Mesendoderm (in vitro differentiated cells): ENCODE results near the gene SMIM5. TPM values are rescaled to one million over a fixed set of nuclear protein-coding genes. Genes with fewer than 3 reads are reported as not detected.

Experiments
- DNase-seq: peaks from one replicate; pipeline ENCODE4 v3.0.0; 2013
- H2AK5ac ChIP-seq: 2 replicates; pipeline ENCODE4 v1.6.1; 2013; ENCODE audit warnings: low read length, inconsistent platforms
- H2BK120ac ChIP-seq: 2 replicates; pipeline ENCODE4 v1.6.1; 2013; ENCODE audit warnings: low read depth, mild to moderate bottlenecking, low read length, moderate library complexity, mixed read lengths
- H2BK15ac ChIP-seq: replicated peaks from 2 replicates; pipeline ENCODE4 v1.6.1; 2013; ENCODE audit warnings: low read depth, mild to moderate bottlenecking, moderate library complexity
- H2BK5ac ChIP-seq: 2 replicates; pipeline ENCODE4 v1.6.1; 2013; ENCODE audit warnings: low read length, inconsistent platforms
- H3K18ac ChIP-seq: 2 replicates; pipeline ENCODE4 v1.6.1; 2013; ENCODE audit warnings: mild to moderate bottlenecking, low read length, mixed read lengths
- H3K23ac ChIP-seq: one replicate; pipeline ENCODE4 v1.6.1; 2013; ENCODE audit warnings: low read length
- H3K27ac ChIP-seq: 2 replicates; pipeline ENCODE4 v1.5.1; 2013; ENCODE audit warnings: low read depth, mild to moderate bottlenecking, inconsistent platforms, low read length, moderate library complexity
- H3K27me3 ChIP-seq: 2 replicates; pipeline ENCODE4 v1.6.1; 2013; ENCODE audit warnings: low read length, control low read depth, mild to moderate bottlenecking, inconsistent platforms; ENCODE audit not compliant: insufficient read depth, poor library complexity
- H3K36me3 ChIP-seq: 2 replicates; pipeline ENCODE4 v1.6.1; 2013; ENCODE audit warnings: low read length, inconsistent platforms; ENCODE audit not compliant: control insufficient read depth, insufficient read depth
- H3K4ac ChIP-seq: one replicate; pipeline ENCODE4 v1.6.1; 2013; ENCODE audit warnings: low read depth, mild to moderate bottlenecking, low read length, moderate library complexity
- H3K4me1 ChIP-seq: 2 replicates; pipeline ENCODE4 v1.6.1; 2013; ENCODE audit warnings: low read depth, low read length, inconsistent platforms; ENCODE audit not compliant: control insufficient read depth
- H3K4me2 ChIP-seq: 2 replicates; pipeline ENCODE4 v1.6.1; 2013; ENCODE audit warnings: low read length
- H3K4me3 ChIP-seq: 2 replicates; pipeline ENCODE4 v1.5.1; 2013; ENCODE audit warnings: mild to moderate bottlenecking, low read length
- H3K56ac ChIP-seq: one replicate; pipeline ENCODE4 v1.6.1; 2013; ENCODE audit warnings: low read length
- H3K79me1 ChIP-seq: 2 replicates; pipeline ENCODE4 v1.6.1; 2013; ENCODE audit warnings: low read length, inconsistent platforms
- H3K79me2 ChIP-seq: 2 replicates; pipeline ENCODE4 v1.6.1; 2013; ENCODE audit warnings: mild to moderate bottlenecking, low read length; ENCODE audit not compliant: control insufficient read depth, insufficient read depth
- H3K9ac ChIP-seq: 2 replicates; pipeline ENCODE4 v1.6.1; 2013; ENCODE audit warnings: low read length, inconsistent platforms
- H4K5ac ChIP-seq: one replicate; pipeline ENCODE4 v1.6.1; 2013; ENCODE audit warnings: low read length
- H4K8ac ChIP-seq: one replicate; pipeline ENCODE4 v1.6.1; 2013; ENCODE audit warnings: low read depth, mild to moderate bottlenecking, control low read depth, low read length, moderate library complexity
- WGBS: extraction: QIAGEN DNeasy Blood & Tissue Kit; methylation state at CpG from one replicate; pipeline ENCODE4 v1.1.7; 2013; ENCODE audit warnings: low lambda C conversion rate, missing lambda C conversion rate; ENCODE audit not compliant: insufficient coverage; ENCODE audit errors: extremely low coverage; 5-methylcytosine and 5-hydroxymethylcytosine counted together
- polyA plus RNA-seq, 2 experiments: library from polyadenylated mRNA; stranded (reverse); fragments of 200-250 nt; gene quantifications; one replicate each; pipeline ENCODE4 v1.2.3, GENCODE V29; 2013

SMIM5 gene, protein sequence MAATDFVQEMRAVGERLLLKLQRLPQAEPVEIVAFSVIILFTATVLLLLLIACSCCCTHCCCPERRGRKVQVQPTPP
- not detected for polyA plus RNA-seq (2013, experiment 1 of 2)
- 0.03 TPM for polyA plus RNA-seq (2013, experiment 2 of 2)

DNA sequence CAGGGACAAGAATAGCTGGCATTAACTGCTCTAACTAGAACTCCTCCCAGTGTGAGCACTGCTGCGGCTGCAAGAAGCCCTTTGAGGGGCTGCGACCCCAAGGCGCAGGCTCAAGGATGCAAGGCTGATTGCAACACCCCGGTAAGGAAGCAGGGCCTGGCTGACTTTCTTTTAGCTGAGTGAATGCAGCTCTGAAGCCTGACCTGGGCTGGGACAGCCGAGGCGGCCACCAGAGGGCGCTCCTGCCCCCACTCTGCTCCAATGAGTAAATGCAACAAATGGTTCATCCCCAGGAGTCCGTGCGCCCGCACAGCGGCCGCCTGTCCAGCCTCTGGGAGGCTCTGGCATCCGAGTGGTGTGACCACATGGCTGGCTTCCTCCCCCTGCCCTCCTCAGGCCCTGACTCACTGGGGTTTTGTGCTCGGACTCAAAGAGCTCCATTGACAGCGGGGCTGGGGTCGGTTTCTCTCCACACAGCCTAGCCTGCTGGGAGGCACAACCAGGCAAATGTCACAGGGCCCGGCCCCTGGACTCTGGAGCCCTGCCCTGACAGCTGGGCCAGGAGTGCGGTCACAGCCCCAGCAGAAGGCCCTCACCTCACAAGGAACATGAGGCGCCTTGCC is at the start of gene SMIM5:
Gene SMIM5 (plus strand): TSS at position 572 of the 623 bp plus-strand sequence. CDS start 6,768 bp downstream, outside the sequence.
- Histone ChIP-seq H3K18ac (no peak within 1 kb of the TSS), H3K36me3 (no peaks in the 10 kb centered on the region), H3K56ac (peak within 1 kb of the TSS; percentile 68), H3K27me3 (no peaks in the 10 kb centered on the region), H3K23ac (no peak within 1 kb of the TSS), H3K27ac (no peak within 1 kb of the TSS), H2BK5ac (no peak within 1 kb of the TSS), H2BK15ac (no peak within 1 kb of the TSS), H3K4ac (no peak within 1 kb of the TSS), H3K9ac (peak within 1 kb of the TSS; percentile 41), H2BK120ac (no peak within 1 kb of the TSS), H3K4me1 (peaks cover 3% of the 10 kb centered on the region), H3K4me3 (no peak within 1 kb of the TSS), H3K4me2 (no peak within 1 kb of the TSS), H3K79me1 (no peaks in the 10 kb centered on the region), H3K79me2 (no peaks in the 10 kb centered on the region), H4K5ac (no peak within 1 kb of the TSS), H4K8ac (no peak within 1 kb of the TSS), H2AK5ac (no peak within 1 kb of the TSS)
- DNase-seq: peak; percentile 87
- no CpG with 5 or more reads among the region's 19 CpGs for WGBS

DNA sequence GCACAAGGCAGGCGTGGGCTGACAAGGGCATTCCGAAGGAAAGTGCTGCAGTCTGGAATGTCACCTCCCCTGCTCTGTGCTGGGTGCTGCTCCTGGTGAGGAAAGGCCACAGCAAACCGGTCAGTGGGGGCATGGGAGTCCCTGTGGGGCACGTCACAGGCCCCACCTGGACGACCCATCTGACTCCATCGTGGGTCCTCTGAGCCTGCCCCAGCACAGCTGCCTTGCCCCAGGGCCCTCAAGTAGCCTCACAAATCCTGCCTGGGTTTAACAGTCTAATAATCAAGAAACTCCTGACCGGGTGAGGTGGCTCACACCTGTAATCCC is 48.4 kb upstream of the SMIM5 start:
- no CpG with 5 or more reads among the region's 7 CpGs for WGBS
- H3K79me2 ChIP-seq: no peaks in the 10 kb centered on the region

DNA sequence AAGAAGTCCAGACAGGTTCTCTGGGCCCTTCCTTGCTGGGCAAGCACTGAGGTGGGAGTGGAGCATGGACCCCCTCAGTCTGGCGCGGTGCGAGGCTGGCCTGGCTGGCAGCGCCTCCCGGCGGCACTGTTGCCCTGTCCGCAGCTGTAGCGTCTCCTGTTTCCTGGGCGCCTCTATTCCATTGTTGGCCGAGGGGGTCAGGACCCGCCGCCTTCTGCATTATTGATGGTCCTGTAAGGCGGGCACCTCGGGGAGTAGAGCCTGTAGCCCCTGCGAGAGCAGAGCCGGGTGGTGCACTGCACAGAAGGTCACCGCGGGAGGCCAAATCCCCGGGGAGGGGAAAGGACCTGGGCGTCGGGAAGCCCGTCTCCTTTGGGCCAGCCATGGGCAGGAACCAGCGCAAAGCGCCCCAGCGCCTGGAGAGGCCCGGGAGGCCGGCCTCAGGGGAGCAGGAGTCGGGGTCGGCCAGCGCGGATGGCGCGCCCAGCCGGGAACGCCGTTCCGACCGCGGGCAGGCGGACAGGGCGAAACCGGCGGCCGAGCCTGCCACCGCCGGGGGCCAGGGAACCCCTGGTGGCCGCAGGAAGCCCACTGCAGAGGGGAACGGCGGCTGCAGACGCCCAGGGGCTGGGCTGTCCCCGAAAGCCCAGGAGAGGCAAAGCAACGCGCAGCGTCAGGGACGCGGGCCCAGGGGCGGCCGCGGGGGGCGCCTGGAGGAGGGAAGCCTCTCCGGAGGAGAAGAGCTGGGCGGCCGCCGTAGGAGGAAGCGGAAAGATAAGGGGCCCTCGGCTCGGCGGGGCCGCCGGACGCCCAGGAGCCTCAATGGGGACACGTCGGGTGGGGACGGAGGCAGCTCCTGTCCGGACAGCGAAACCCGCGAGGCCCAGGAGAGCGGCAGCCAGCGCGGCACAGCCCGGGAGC is 45.3 kb upstream of the SMIM5 start, which contains the start of gene MYO15B:
Gene MYO15B (plus strand): TSS at position 126 of the 921 bp plus-strand sequence. CDS start 258 bp downstream, at position 384.
- no peak within 1 kb of the TSS for H4K5ac ChIP-seq
- H3K23ac ChIP-seq: peak within 1 kb of the TSS; percentile 97
- H3K36me3 ChIP-seq: no peaks in the 10 kb centered on the region
- no peaks in the 10 kb centered on the region for H3K79me2 ChIP-seq
- H3K9ac ChIP-seq: peak within 1 kb of the TSS; percentile 91
- DNase-seq: peak; percentile 85
- H4K8ac ChIP-seq: peak within 1 kb of the TSS; percentile 28
- H3K27ac ChIP-seq: peak within 1 kb of the TSS; percentile 86
- peak within 1 kb of the TSS; percentile 96 for H3K4ac ChIP-seq
- H3K27me3 ChIP-seq: no peaks in the 10 kb centered on the region
- H3K4me1 ChIP-seq: no peaks in the 10 kb centered on the region
- peak within 1 kb of the TSS; percentile 91 for H3K56ac ChIP-seq
- H2AK5ac ChIP-seq: no peak within 1 kb of the TSS
- no peak within 1 kb of the TSS for H2BK120ac ChIP-seq
- peak within 1 kb of the TSS; percentile 37 for H3K4me3 ChIP-seq
- WGBS: no CpG with 5 or more reads among the region's 82 CpGs
- H3K4me2 ChIP-seq: peak within 1 kb of the TSS; percentile 85
- peak within 1 kb of the TSS; percentile 95 for H3K18ac ChIP-seq
- H2BK15ac ChIP-seq: no peak within 1 kb of the TSS
- no peaks in the 10 kb centered on the region for H3K79me1 ChIP-seq
- H2BK5ac ChIP-seq: no peak within 1 kb of the TSS

More for the DNA sequence above, 48.4 kb upstream of the SMIM5 start:
- Histone ChIP-seq H3K79me1 (no peaks in the 10 kb centered on the region), H2BK120ac (no peak overlapping the region), H3K27ac (no peak overlapping the region), H2BK5ac (no peak overlapping the region), H3K4ac (no peak overlapping the region), H3K4me3 (no peak overlapping the region), H4K8ac (no peak overlapping the region), H4K5ac (no peak overlapping the region), H3K4me2 (no peak overlapping the region), H3K4me1 (no peaks in the 10 kb centered on the region), H3K27me3 (no peaks in the 10 kb centered on the region), H3K18ac (no peak overlapping the region), H2BK15ac (no peak overlapping the region), H3K23ac (no peak overlapping the region), H3K56ac (no peak overlapping the region), H3K9ac (no peak overlapping the region), H3K36me3 (no peaks in the 10 kb centered on the region), H2AK5ac (no peak overlapping the region)
- no peak for DNase-seq

DNA sequence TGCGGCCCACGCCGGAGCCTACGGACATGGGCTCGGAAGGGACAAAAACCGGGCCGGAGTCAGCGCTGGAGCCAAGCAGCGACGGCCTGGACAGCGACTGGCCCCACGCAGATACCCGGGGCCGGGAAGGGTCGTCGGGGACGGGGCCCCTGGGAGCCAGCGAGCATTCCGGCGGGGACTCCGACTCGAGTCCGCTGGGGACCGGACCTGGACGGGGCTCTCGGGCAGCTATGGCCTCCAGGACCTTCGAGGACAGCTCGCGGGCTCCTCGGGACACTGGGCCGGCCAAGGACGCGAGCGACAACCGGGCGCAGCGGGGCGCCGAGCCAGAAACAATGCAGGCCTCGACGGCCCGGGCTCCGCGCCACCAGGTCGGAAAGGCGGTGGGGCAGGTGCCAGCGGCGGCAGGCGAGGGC is 44.6 kb upstream of the SMIM5 start:
- Histone ChIP-seq H3K9ac (peak overlapping the region; percentile 91), H3K79me1 (no peaks in the 10 kb centered on the region), H3K4ac (peak overlapping the region; percentile 96), H3K27ac (peak overlapping the region; percentile 86), H3K56ac (peak overlapping the region; percentile 91), H3K79me2 (no peaks in the 10 kb centered on the region), H3K23ac (peak overlapping the region; percentile 97), H3K27me3 (no peaks in the 10 kb centered on the region), H3K4me1 (no peaks in the 10 kb centered on the region), H4K5ac (no peak overlapping the region), H2AK5ac (no peak overlapping the region), H2BK15ac (no peak overlapping the region), H2BK120ac (no peak overlapping the region), H3K4me2 (peak overlapping the region; percentile 85), H3K36me3 (no peaks in the 10 kb centered on the region), H4K8ac (no peak overlapping the region), H3K4me3 (peak overlapping the region; percentile 37), H2BK5ac (no peak overlapping the region), H3K18ac (peak overlapping the region; percentile 95)
- no CpG with 5 or more reads among the region's 49 CpGs for whole genome bisulfite sequencing
- DNase-seq: no peak

DNA sequence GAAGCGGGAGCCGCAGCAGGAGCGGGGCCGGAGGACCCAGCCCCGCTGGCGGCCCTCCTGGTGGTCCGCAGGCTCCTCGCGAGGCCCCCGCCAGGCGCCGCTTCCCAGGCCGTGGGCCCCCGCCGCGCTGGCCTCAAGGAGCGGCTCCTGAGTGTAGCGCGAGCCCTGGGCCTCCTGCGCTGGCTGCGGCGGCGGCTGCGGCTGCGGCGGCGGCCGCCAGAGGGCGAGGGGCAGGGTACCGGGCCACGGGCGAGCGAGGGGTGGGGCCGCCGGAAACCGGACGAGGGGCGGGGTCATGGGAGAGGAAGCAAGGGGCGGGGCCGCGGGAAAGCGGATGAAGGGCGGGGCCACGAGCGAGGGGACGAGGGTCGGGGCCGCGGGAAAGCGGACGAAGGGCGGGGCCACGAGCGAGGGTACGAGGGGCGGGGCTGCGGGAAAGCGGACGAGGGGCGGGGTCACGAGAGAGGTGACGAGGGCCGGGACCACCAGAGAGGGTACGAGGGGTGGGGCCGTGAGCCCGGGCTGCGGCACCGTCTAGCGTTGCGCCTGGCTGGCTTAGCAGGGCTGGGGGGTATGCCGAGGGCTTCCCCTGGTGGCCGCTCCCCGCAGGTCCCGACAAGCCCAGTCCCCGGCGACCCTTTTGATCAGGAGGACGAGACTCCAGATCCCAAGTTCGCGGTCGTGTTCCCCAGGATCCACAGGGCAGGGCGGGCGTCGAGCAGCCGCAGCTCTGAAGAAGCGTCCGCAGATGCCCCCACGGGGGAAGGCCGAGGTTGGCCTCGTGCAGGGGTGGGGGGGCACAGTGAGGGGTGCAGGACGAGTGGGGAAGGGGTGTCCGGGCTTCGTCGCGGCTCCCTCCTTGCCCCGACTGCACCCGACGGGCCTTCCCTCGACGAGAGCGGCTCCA is 44.0 kb upstream of the SMIM5 start:
- peak overlapping the region; percentile 9 for H3K23ac ChIP-seq
- H3K79me1 ChIP-seq: no peaks in the 10 kb centered on the region
- H3K79me2 ChIP-seq: no peaks in the 10 kb centered on the region
- DNase-seq: peak; percentile 93
- H3K9ac ChIP-seq: peak overlapping the region; percentile 91
- no peak overlapping the region for H2AK5ac ChIP-seq
- H3K56ac ChIP-seq: peak overlapping the region; percentile 91
- no peak overlapping the region for H2BK15ac ChIP-seq
- H3K4ac ChIP-seq: peak overlapping the region; percentile 96
- peak overlapping the region; percentile 85 for H3K4me2 ChIP-seq
- no peak overlapping the region for H3K4me3 ChIP-seq
- no peaks in the 10 kb centered on the region for H3K27me3 ChIP-seq
- peak overlapping the region; percentile 95 for H3K18ac ChIP-seq
- WGBS: no CpG with 5 or more reads among the region's 100 CpGs
- H3K4me1 ChIP-seq: no peaks in the 10 kb centered on the region
- H4K5ac ChIP-seq: no peak overlapping the region
- H3K27ac ChIP-seq: peak overlapping the region; percentile 86
- no peak overlapping the region for H2BK5ac ChIP-seq
- H4K8ac ChIP-seq: no peak overlapping the region
- no peak overlapping the region for H2BK120ac ChIP-seq
- H3K36me3 ChIP-seq: no peaks in the 10 kb centered on the region
